HepG2 (cell line): ENCODE measurements around the gene TLR9. TPM values are rescaled to one million over a fixed set of nuclear protein-coding genes. Genes with fewer than 3 reads are reported as not detected.

Source experiments
- ATAC-seq: fragments of 200-7000 bp; cut with Tn5 transposase; 3 replicates; pipeline ENCODE4 v1.9.1; 2020; ENCODE audit warnings: mild to moderate bottlenecking, moderate library complexity
- BruUV-seq: library from RNA; stranded (reverse); fragments of 400-500 nt; replicated peaks from 2 replicates; lab custom pipeline; 2021; lab: Mats Ljungman, UMichigan
- CTCF ChIA-PET: fragments of 300-600 bp; formaldehyde crosslinking; extraction: SDS; loops from one replicate; lab custom pipeline; 2021; ENCODE audit warnings: low total read pairs, inconsistent platforms, low intra/inter-chr PET ratio; lab: Yijun Ruan, JAX
- POLR2A ChIA-PET: fragments of 350-600 bp; sonication (Branson Sonifier 250); formaldehyde crosslinking; loops from one replicate; lab custom pipeline; 2020; ENCODE audit warnings: antibody characterized with exemption, inconsistent platforms; lab: Yijun Ruan, JAX
- DNase-seq: peaks from one replicate; pipeline ENCODE4 v3.0.0-alpha.2; 2015; ENCODE audit warnings: low spot score
- FAIRE-seq: peaks from 3 replicates; lab custom pipeline; 2011; peaks lifted over from hg19 to GRCh38; lab: Jason Lieb, UNC
- H2AFZ ChIP-seq: one replicate; pipeline ENCODE4 v1.6.1; 2011; ENCODE audit warnings: low read length, inconsistent platforms
- H3K27ac ChIP-seq: fragments of 300-600 bp; 3 replicates; pipeline ENCODE4 v1.8.0; 2011; ENCODE audit warnings: mixed run types, mild to moderate bottlenecking, mixed read lengths, low read length, inconsistent platforms; ENCODE audit not compliant: insufficient read depth; ENCODE audit errors: extremely low read length
- H3K27me3 ChIP-seq, 2 experiments: fragments of 200-600 bp in 1 of 2; 2 replicates in 1 of 2; 3 replicates in 1 of 2; pipeline versions ENCODE4 v1.6.0 to v1.8.0; 2011; ENCODE audit warnings: low read length in 2 of 2, mild to moderate bottlenecking in 2 of 2, moderate library complexity in 2 of 2, inconsistent platforms in 1 of 2; ENCODE audit not compliant: insufficient read depth in 2 of 2, control insufficient read depth in 1 of 2
- H3K36me3 ChIP-seq, 2 experiments: fragments of 200-600 bp in 1 of 2; replicated peaks in 1 of 2; 2 replicates in 1 of 2; 3 replicates in 1 of 2; pipeline versions ENCODE4 v1.5.1 to v1.8.0; 2011; ENCODE audit warnings: low read length in 2 of 2, inconsistent platforms in 1 of 2; ENCODE audit not compliant: insufficient read depth in 2 of 2, control insufficient read depth in 1 of 2
- H3K4me1 ChIP-seq: 2 replicates; pipeline ENCODE4 v1.5.1; 2012; ENCODE audit warnings: low read length, inconsistent platforms; ENCODE audit not compliant: insufficient read depth
- H3K4me2 ChIP-seq: 2 replicates; pipeline ENCODE4 v1.6.0; 2011; ENCODE audit warnings: low read depth, low read length, inconsistent platforms
- H3K4me3 ChIP-seq, 3 experiments: fragments of 200-600 bp in 1 of 3; sonication (generic), shearing (Covaris generic) in 1 of 3; replicated peaks in 1 of 3; 2 replicates each; pipeline ENCODE4 v1.5.1; 2011 to 2016; ENCODE audit warnings: low read length in 3 of 3, inconsistent platforms in 2 of 3, low read depth in 2 of 3, mild to moderate bottlenecking in 2 of 3, control low read depth in 1 of 3, mixed read lengths in 1 of 3; ENCODE audit not compliant: insufficient read depth in 1 of 3
- H3K79me2 ChIP-seq: one replicate; pipeline ENCODE4 v1.6.1; 2011; ENCODE audit warnings: low read length, inconsistent platforms; ENCODE audit not compliant: insufficient read depth
- H3K9ac ChIP-seq: 2 replicates; pipeline ENCODE4 v1.6.0; 2011; ENCODE audit warnings: mild to moderate bottlenecking, low read depth, low read length, inconsistent platforms; ENCODE audit not compliant: insufficient read depth
- H3K9me3 ChIP-seq: 2 replicates; pipeline ENCODE4 v1.5.1; 2012; ENCODE audit warnings: mild to moderate bottlenecking, low read length
- H4K20me1 ChIP-seq: 2 replicates; pipeline ENCODE4 v1.6.0; 2011; ENCODE audit warnings: inconsistent platforms, mild to moderate bottlenecking, low read length, moderate library complexity; ENCODE audit not compliant: insufficient read depth
- CC2D1A ChIP-seq: sonication (generic); formaldehyde crosslinking; IDR thresholded peaks from 2 replicates; pipeline ENCODE4 v1.8.1; 2023; ENCODE audit warnings: mild to moderate bottlenecking, missing genetic modification reagents
- HNRNPL ChIP-seq: fragments of 200-400 bp; formaldehyde crosslinking; IDR thresholded peaks from 2 replicates; pipeline ENCODE4 v1.6.1; 2017; ENCODE audit warnings: mild to moderate bottlenecking, low read depth, low read length
- HNRNPLL ChIP-seq: fragments of 200-400 bp; formaldehyde crosslinking; IDR thresholded peaks from 2 replicates; pipeline ENCODE4 v1.6.1; 2017; ENCODE audit warnings: mild to moderate bottlenecking, low read depth, low read length; ENCODE audit not compliant: poor library complexity, severe bottlenecking
- STAG1 ChIP-seq: sonication (generic); formaldehyde crosslinking; IDR thresholded peaks from 2 replicates; pipeline ENCODE4 v1.4.0; 2020; ENCODE audit warnings: missing genetic modification reagents
- YY1 ChIP-seq: IDR thresholded peaks from 2 replicates; pipeline ENCODE4 v1.6.1; 2011; ENCODE audit warnings: low read length, low read depth, moderate library complexity, mild to moderate bottlenecking; ENCODE audit not compliant: insufficient read depth, insufficient replicate concordance
- ZBTB21 ChIP-seq: sonication (generic); formaldehyde crosslinking; IDR thresholded peaks from 2 replicates; pipeline ENCODE4 v1.4.0; 2020; ENCODE audit warnings: missing genetic modification reagents
- ZNF543 ChIP-seq: sonication (generic); formaldehyde crosslinking; IDR thresholded peaks from 2 replicates; pipeline ENCODE4 v1.4.0; 2020; ENCODE audit warnings: mild to moderate bottlenecking, missing genetic modification reagents
- WGBS: methylation state at CpG from one replicate; pipeline ENCODE4 v1.1.6; 2017; ENCODE audit warnings: low lambda C conversion rate; 5-methylcytosine and 5-hydroxymethylcytosine counted together
- in situ Hi-C: cut with HindIII; loops from 2 replicates; pipeline ENCODE4 v1.10.0; 2017; ENCODE audit warnings: low pct_unique_long_range_greater_than_20kb; ENCODE audit not compliant: extremely low pct_ligation_motif_present
- intact Hi-C: fragments of 100-400 bp; cut with micrococcal nuclease; formaldehyde crosslinking; loops from one replicate; pipeline ENCODE4 v1.10.0; 2022; ENCODE audit not compliant: unreplicated experiment
- polyA plus RNA-seq, 8 experiments: library from polyadenylated mRNA; depleted of rRNA in 3 of 8; stranded (reverse) in 7 of 8; unstranded in 1 of 8; fragments of >200 nt; fragmentation: Illumina TruSeq in 4 of 8; extraction: Trizol in 4 of 8; gene quantifications; 2 replicates each; pipeline versions ENCODE4 v1.2.1 to v1.2.3, GENCODE V29; 2011 to 2016; ENCODE audit warnings: low read depth in 4 of 8, missing spikeins in 1 of 8, mixed read lengths in 1 of 8; ENCODE audit not compliant: insufficient read depth in 1 of 8
- total RNA-seq, 5 experiments: library from RNA; depleted of rRNA; stranded (reverse); fragments of >200 nt; fragmentation: Illumina TruSeq; extraction: Trizol; gene quantifications; 2 replicates each; pipeline ENCODE4 v1.2.3, GENCODE V29; 2016; ENCODE audit warnings: low read depth in 1 of 5
- TF ChIP-seq, protein P1 (sequence below): sonication (generic); formaldehyde crosslinking; IDR thresholded peaks from 2 replicates; pipeline ENCODE4 v1.8.0; 2022; ENCODE audit warnings: mild to moderate bottlenecking, missing genetic modification reagents, moderate library complexity
- TF ChIP-seq, protein P2 (sequence below): sonication (generic); formaldehyde crosslinking; IDR thresholded peaks from 2 replicates; pipeline ENCODE4 v1.9.0; 2022; ENCODE audit warnings: missing genetic modification reagents, mild to moderate bottlenecking, borderline replicate concordance

Gene TLR9
- total and polyA plus RNA-seq, 2 of the 13 experiments (the other 11 are each of a cell fraction or from before 2014, with no cell fraction given) = not detected

DNA sequence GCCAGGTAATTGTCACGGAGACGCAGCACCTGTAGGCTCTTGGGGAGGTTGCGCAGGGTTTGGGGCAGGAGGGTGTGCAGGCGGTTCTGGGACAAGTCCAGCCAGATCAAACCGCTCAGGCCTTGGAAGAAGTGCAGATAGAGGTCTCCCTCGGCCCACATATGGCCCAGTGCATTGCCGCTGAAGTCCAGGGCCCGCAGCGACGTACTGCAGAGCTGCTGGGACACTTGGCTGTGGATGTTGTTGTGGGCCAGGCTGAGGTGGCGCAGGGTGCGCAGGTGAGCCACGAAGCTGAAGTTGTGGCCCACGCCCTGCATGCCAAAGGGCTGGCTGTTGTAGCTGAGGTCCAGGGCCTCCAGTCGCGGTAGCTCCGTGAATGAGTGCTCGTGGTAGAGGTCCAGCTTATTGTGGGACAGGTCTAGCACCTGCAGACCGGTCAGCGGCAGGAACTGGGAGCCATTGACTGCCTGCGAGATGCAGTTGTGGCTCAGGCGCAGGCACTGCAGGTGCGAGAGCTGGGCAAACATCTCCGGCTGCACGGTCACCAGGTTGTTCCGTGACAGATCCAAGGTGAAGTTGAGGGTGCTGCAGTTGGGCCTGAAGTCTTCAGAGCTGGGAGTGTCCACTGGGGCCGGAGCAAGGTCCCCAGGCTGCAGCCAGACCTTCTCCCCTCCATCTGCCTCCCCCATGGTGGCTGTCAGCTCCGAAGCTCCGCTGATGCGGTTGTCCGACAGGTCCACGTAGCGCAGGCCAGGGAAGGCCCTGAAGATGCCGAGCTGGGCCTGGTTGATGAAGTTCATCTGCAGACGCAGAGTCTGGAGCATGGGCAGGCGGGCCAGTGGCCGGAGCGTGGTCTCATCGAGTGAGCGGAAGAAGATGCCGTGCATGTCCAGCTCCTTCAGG is 2.9 kb downstream of the TLR9 start (continued):
- TF ChIP-seq ZBTB21 (CRISPR knock-in tag) (no peak), CC2D1A (CRISPR knock-in tag) (no peak), ZNF543 (CRISPR knock-in tag) (no peak), HNRNPLL (no peak), STAG1 (CRISPR knock-in tag) (peak; percentile 26; the same call in 1 of the 2 replicates)
- TF ChIP-seq, protein P1, sequence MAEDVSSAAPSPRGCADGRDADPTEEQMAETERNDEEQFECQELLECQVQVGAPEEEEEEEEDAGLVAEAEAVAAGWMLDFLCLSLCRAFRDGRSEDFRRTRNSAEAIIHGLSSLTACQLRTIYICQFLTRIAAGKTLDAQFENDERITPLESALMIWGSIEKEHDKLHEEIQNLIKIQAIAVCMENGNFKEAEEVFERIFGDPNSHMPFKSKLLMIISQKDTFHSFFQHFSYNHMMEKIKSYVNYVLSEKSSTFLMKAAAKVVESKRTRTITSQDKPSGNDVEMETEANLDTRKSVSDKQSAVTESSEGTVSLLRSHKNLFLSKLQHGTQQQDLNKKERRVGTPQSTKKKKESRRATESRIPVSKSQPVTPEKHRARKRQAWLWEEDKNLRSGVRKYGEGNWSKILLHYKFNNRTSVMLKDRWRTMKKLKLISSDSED (CRISPR knock-in tag) = no peak

DNA sequence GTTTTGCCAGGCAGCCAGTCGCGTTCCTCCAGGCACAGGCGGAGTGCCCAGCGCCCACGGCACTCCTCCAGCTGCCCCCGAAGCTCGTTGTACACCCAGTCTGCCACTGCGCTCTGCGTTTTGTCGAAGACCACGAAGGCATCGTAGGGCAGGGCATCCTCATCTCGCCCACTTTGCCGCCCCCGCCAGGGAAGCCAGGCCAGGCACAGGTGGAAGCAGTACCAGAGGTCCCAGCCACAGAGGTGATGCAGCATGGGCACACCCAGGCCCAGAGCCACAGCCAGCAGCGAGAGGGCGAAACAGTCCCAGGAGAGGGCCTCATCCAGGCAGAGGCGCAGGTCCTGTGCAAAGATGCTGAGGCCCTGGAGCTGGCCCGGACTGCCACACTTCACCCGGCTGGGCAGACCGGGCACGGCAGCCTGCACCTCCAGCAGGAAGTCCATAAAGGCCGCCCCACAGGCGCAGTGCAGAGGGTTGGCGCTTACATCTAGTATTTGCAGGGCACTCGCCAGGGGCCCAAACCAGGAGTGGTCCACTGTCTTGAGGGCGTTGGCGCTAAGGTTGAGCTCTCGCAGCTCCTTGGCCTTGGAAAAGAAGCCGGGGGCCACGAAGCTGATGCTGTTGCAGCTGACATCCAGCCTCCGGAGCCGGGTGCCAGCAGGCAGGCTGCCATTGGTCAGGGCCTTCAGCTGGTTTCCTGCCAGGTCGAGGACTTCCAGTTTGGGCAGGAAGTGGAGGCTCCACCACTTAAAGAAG is 3.7 kb downstream of the TLR9 start:
- peaks cover 46% of the 10 kb centered on the region for H3K4me1 ChIP-seq
- ATAC-seq = no peak
- no peak overlapping the region for H2AFZ ChIP-seq
- no peak overlapping the region for H3K9ac ChIP-seq
- TF ChIP-seq, protein P2, sequence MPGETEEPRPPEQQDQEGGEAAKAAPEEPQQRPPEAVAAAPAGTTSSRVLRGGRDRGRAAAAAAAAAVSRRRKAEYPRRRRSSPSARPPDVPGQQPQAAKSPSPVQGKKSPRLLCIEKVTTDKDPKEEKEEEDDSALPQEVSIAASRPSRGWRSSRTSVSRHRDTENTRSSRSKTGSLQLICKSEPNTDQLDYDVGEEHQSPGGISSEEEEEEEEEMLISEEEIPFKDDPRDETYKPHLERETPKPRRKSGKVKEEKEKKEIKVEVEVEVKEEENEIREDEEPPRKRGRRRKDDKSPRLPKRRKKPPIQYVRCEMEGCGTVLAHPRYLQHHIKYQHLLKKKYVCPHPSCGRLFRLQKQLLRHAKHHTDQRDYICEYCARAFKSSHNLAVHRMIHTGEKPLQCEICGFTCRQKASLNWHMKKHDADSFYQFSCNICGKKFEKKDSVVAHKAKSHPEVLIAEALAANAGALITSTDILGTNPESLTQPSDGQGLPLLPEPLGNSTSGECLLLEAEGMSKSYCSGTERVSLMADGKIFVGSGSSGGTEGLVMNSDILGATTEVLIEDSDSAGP (CRISPR knock-in tag) = 0 out of 2 replicates have a peak, but pooled peaks have one; percentile 21
- TF ChIP-seq HNRNPL = 0 out of 2 replicates have a peak, but pooled peaks have one; percentile 29
- no peak for TF ChIP-seq YY1
- no peaks in the 10 kb centered on the region for H3K79me2 ChIP-seq
- H4K20me1 ChIP-seq = no peaks in the 10 kb centered on the region
- no peak for FAIRE-seq
- H3K9me3 ChIP-seq = no peaks in the 10 kb centered on the region
- 89% methylated on average over 8 of the region's 34 CpGs for WGBS
- no peak overlapping the region for H3K27ac ChIP-seq
- ChIA-PET POLR2A (interaction anchor here (1.5 to 2.7 kb wide), 2 partner anchors 16 to 67 kb away, joined by 3 to 12 read pairs; partner anchors contain the start of gene POC1A), CTCF (interaction anchor here (2.6 kb wide), 1 partner anchor 118 kb away, joined by 15 read pairs; no protein-coding TSS in a partner anchor)
- no peak overlapping the region for H3K4me2 ChIP-seq
- H3K27me3 ChIP-seq = peaks cover 1 to 12% of the 10 kb centered on the region in 2 experiments; a peak in 4 of 5 replicates
- BruUV-seq = no TSS peak
- intact Hi-C loops (loop anchor here (2.0 to 5.0 kb wide), 2 partner anchors 69 to 116 kb away; no protein-coding TSS in a partner anchor), in situ Hi-C loops (no loop called here)
- no peaks in the 10 kb centered on the region for H3K36me3 ChIP-seq
- DNase-seq = no peak
- H3K4me3 ChIP-seq = no peak overlapping the region
